OCI-LY3 (cell line): ENCODE results near the gene ENPEP.
A peak's percentile ranks its signal among the peaks of the same experiment; 100 is the strongest.

Source experiments
- H2AFZ ChIP-seq: fragments of 200-600, 300-600 bp; shearing (Covaris generic); 2 replicates; pipeline ENCODE4 v1.6.0; 2014; ENCODE audit warnings: antibody characterized with exemption, low read depth, low read length
- H3K27ac ChIP-seq: fragments of 200-600, 300-600 bp; sonication (generic); 2 replicates; pipeline ENCODE4 v1.5.1; 2014; ENCODE audit warnings: mild to moderate bottlenecking, low read length, moderate library complexity, mixed read lengths
- H3K27me3 ChIP-seq: fragments of 200-600, 300-600 bp; sonication (generic); 2 replicates; pipeline ENCODE4 v1.6.1; 2014; ENCODE audit warnings: low read depth, low read length, mixed read lengths
- H3K36me3 ChIP-seq: fragments of 200-600, 300-600 bp; sonication (generic); replicated peaks from 2 replicates; pipeline ENCODE3; 2014; ENCODE audit warnings: low read depth, low read length, mixed read lengths
- H3K4me1 ChIP-seq: fragments of 300-600, 200-600 bp; sonication (generic); 2 replicates; pipeline ENCODE4 v1.6.1; 2014; ENCODE audit warnings: low read length, mixed read lengths
- H3K4me2 ChIP-seq: fragments of 200-600, 300-600 bp; sonication (generic); 2 replicates; pipeline ENCODE4 v1.6.1; 2014; ENCODE audit warnings: low read length, mixed read lengths
- H3K4me3 ChIP-seq: fragments of 300-600, 200-600 bp; sonication (generic); 2 replicates; pipeline ENCODE4 v1.5.1; 2014; ENCODE audit warnings: antibody characterized with exemption, mild to moderate bottlenecking, low read length, moderate library complexity
- H3K79me2 ChIP-seq: fragments of 300-600, 200-600 bp; shearing (Covaris generic); 2 replicates; pipeline ENCODE4 v1.6.1; 2014; ENCODE audit warnings: mild to moderate bottlenecking, low read length, mixed read lengths
- H3K9ac ChIP-seq: fragments of 300-600, 200-600 bp; shearing (Covaris generic); 2 replicates; pipeline ENCODE4 v1.6.0; 2014; ENCODE audit warnings: mild to moderate bottlenecking, low read length, moderate library complexity
- H3K9me3 ChIP-seq: fragments of 200-600, 300-600 bp; shearing (Covaris generic); 2 replicates; pipeline ENCODE4 v1.6.1; 2014; ENCODE audit warnings: low read length, mixed read lengths; ENCODE audit not compliant: insufficient read depth
- H4K20me1 ChIP-seq: fragments of 200-600, 300-600 bp; sonication (generic); 2 replicates; pipeline ENCODE4 v1.6.1; 2016; ENCODE audit warnings: low read length, mixed read lengths; ENCODE audit not compliant: insufficient read depth
- CTCF ChIP-seq: fragments of 200-600, 300-600 bp; sonication (generic); IDR thresholded peaks from 2 replicates; pipeline ENCODE4 v1.5.1; 2014; ENCODE audit warnings: antibody characterized with exemption, low read length, low read depth
- EZH2phosphoT487 ChIP-seq: fragments of 200-600 bp; shearing (Covaris generic); IDR thresholded peaks from 2 replicates; pipeline ENCODE4 v1.6.1; 2018; ENCODE audit warnings: antibody characterized with exemption, mixed run types, low read depth

Gene ENPEP

DNA sequence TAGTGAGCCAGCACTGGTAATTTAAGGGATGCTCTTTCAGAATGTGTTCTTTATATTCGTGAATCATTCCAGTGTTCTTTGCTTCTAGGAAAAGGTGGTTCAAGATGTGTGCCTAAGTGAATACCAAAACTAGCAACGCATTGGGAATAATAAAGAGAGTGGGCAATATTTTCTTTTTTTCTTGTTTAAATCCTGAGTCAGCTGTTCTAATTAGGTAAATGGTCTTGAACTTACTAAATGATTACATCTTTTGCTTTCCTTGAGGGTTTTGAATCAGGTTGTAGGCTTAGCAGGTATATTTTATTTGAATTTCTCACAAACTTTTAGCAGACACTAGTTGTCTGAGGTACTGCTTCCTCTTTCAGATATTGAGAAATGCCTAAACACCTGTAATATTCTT lies 29.5 kb downstream of the ENPEP start:
- no peak overlapping the region for H3K9ac ChIP-seq
- H3K27me3 ChIP-seq: peaks cover 21% of the 10 kb centered on the region
- no peak overlapping the region for H3K4me2 ChIP-seq
- no peak overlapping the region for H2AFZ ChIP-seq
- no peak overlapping the region for H3K27ac ChIP-seq
- H3K4me3 ChIP-seq: no peak overlapping the region
- no peaks in the 10 kb centered on the region for H3K36me3 ChIP-seq
- no peaks in the 10 kb centered on the region for H3K79me2 ChIP-seq
- no peaks in the 10 kb centered on the region for H3K9me3 ChIP-seq
- TF ChIP-seq EZH2phosphoT487 (no peak), CTCF (no peak)
- H4K20me1 ChIP-seq: no peaks in the 10 kb centered on the region
- peaks cover 8% of the 10 kb centered on the region; the same call in 1 of the 2 replicates for H3K4me1 ChIP-seq

GRCh38 chr4:110508827-110509710 lies 33.1 kb downstream of the ENPEP start:
- Histone ChIP-seq H3K4me1 (peaks cover 8% of the 10 kb centered on the region; the same call in 1 of the 2 replicates), H3K9ac (no peak overlapping the region), H3K36me3 (no peaks in the 10 kb centered on the region), H3K4me3 (no peak overlapping the region), H3K27me3 (peaks cover 15% of the 10 kb centered on the region), H4K20me1 (no peaks in the 10 kb centered on the region), H3K4me2 (no peak overlapping the region), H3K27ac (no peak overlapping the region), H3K79me2 (no peaks in the 10 kb centered on the region), H3K9me3 (no peaks in the 10 kb centered on the region), H2AFZ (no peak overlapping the region)
- TF ChIP-seq CTCF (peak; percentile 55), EZH2phosphoT487 (no peak)

DNA sequence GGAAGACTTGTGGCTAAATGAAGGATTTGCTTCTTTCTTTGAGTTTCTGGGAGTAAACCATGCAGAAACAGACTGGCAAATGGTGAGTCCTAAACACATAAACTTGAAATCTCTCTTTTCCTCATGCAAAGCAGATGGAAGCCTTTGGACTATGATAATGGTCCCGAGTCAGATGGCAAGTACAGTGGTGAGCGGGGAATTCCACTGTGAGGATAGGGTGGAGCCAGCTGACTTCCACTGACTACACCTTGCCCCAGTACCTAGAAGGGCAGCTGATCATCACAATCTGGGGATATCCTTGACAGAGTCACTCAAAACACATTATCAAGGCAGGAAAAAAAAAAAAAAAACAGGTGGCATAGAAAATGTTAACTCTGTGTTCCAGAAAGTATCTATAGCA lies 34.3 kb downstream of the ENPEP start:
- Histone ChIP-seq H3K27me3 (peaks cover 5% of the 10 kb centered on the region), H3K4me1 (peaks cover 9% of the 10 kb centered on the region), H3K4me3 (no peak overlapping the region), H4K20me1 (no peaks in the 10 kb centered on the region), H3K36me3 (no peaks in the 10 kb centered on the region), H3K9ac (no peak overlapping the region), H3K79me2 (no peaks in the 10 kb centered on the region), H3K9me3 (no peaks in the 10 kb centered on the region), H3K27ac (no peak overlapping the region), H2AFZ (no peak overlapping the region), H3K4me2 (no peak overlapping the region)
- TF ChIP-seq EZH2phosphoT487 (no peak), CTCF (no peak)

DNA sequence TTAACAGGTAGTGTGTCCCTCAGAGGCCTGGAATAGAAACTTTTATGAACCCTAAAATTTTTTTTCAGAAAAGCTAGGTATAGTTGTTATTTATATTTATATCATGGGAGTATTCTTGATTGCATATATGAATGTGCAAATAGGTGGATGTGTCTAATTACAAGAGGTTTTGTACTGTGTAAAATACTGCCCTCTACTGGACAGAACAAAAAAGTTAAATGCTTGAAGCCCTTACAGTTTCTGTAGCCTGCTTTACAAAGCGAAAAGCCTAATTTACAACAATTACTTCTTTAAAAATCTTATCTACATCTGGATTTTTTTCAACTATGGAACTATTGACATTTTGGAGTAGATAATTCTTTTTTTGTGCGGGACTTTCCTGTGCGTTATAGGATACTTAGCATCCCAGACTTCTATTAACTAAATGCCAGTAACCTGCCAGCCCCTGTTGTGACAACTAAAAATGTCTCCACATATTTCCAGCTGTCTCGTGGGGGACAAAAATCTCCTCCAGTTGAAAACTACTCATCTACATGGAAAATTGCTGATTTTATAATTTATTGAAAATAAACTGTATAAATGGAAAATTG lies 35.1 kb downstream of the ENPEP start:
- no peak overlapping the region for H3K27ac ChIP-seq
- H3K79me2 ChIP-seq: no peaks in the 10 kb centered on the region
- no peaks in the 10 kb centered on the region; the same call in 1 of the 2 replicates for H3K27me3 ChIP-seq
- H3K36me3 ChIP-seq: no peaks in the 10 kb centered on the region
- H2AFZ ChIP-seq: no peak overlapping the region
- no peak overlapping the region for H3K9ac ChIP-seq
- H3K4me1 ChIP-seq: peaks cover 7% of the 10 kb centered on the region
- TF ChIP-seq EZH2phosphoT487: no peak
- peak; percentile 79 for TF ChIP-seq CTCF
- no peaks in the 10 kb centered on the region for H4K20me1 ChIP-seq
- H3K9me3 ChIP-seq: no peaks in the 10 kb centered on the region
- H3K4me2 ChIP-seq: no peak overlapping the region
- H3K4me3 ChIP-seq: no peak overlapping the region
